EL (cell line): ENCODE measurements around the gene TSHZ3.

Experiments used
- DNase-seq: peaks from one replicate; pipeline ENCODE4 v3.0.0-alpha.2; 2016

The TSHZ3 gene

GRCh38 chr19:31337008-31337914 lies 12.0 kb downstream of the TSHZ3 start:
- DNase-seq: no peak

DNA sequence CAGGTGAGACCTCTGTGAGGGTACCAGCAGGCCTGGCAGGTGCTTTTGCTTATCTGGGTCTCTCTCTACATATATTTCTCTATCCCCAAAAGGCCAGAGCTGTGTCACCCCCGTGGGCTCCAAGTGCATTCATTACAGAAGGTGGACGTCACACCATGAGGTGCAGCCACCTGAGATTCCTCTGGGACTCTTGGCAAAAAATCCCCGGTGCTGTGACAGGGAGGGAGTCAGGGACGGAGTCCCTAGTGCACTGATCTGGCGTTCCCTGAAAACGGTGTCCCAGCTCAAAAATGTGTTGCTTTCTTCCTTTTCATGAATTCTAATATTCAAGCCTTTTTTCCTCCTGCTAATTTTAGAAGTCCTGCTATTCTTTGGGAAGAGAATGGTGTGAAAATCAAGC lies 13.5 kb downstream of the TSHZ3 start:
- DNase-seq: no peak

- DNase-seq: peak; percentile 20
Observed at GRCh38 chr19:31334849-31335624, 14.2 kb downstream of the TSHZ3 start.

DNA sequence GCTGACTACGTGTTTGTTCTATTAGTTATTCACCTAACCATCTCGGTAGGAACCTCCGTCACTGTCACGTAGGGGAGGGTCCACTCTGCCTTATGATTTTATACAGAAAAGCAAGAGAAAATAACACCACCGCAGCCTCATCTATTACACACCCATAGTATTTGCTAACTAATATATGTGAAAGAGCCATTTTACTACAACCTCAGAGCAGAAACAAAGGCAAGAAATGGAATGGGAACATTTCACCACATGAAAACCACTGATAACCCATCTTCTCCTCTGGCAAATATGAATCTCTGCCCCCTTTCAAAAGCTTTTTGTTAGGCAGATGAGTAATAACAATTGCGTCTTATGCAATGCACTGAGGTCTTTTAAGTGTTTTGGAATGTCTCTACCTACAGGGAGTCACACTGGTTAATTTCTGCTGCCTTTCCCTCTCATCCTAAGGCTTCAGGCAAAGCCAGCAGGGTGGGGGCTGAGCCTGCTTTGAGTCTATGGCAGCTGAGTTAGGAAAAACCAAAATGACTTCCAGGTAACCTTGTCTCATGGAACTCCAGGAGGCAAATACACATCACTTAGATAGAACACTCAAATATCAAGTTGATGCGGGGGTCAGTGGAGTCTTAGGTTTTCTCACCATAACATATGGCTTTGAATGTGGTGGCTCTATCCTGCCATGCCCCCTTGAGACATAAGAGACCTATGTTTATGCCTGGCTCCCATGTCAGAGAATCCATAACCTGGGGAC lies 15.0 kb downstream of the TSHZ3 start:
- DNase-seq: peak; percentile 61

DNA sequence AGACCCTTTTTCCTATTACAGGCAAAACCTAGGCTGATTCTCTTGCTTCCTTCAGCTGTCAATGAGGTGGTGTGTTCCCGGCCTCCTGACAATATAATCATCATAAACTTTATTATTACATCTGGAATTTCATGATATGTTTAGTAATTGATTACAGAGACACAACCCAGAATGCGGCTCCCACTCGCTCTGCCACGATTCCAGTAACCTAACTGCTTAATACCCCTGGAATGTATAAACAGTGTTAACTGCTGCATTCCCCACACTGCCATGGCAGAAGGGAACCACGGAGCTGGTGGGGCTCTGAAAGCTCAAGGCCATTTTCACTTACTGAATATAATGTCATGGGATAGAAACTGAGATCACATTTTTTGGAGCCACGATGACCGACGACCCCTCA lies 17.1 kb downstream of the TSHZ3 start:
- peak; percentile 58 for DNase-seq

DNA sequence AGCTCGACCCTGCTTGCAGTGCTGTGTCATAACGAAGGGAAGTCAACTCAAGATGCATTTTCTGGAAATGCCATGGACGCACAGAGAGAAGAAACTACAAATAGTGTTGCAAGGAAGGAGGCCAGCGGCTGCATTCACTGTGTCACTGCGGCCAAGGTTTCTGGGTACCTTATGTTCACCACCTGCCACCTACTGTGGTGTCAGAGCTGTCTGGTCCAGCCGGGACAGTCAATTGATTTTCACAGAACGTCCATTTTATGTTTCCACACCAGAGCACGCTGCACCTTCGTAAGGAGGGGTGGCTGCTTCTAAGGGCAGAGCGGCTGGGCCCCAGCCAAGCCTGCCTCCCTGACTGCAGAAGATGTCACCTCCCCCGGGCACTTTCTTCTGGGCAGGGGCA lies 17.7 kb downstream of the TSHZ3 start:
- DNase-seq: no peak

- DNase-seq: no peak
Observed at GRCh38 chr19:31330761-31331160, 18.5 kb downstream of the TSHZ3 start.

- no peak for DNase-seq
Observed at GRCh38 chr19:31330237-31330636, 19.0 kb downstream of the TSHZ3 start.

GRCh38 chr19:31329819-31330218 lies 19.4 kb downstream of the TSHZ3 start:
- DNase-seq: no peak

GRCh38 chr19:31328238-31328637 lies 21.0 kb downstream of the TSHZ3 start:
- no peak for DNase-seq

DNA sequence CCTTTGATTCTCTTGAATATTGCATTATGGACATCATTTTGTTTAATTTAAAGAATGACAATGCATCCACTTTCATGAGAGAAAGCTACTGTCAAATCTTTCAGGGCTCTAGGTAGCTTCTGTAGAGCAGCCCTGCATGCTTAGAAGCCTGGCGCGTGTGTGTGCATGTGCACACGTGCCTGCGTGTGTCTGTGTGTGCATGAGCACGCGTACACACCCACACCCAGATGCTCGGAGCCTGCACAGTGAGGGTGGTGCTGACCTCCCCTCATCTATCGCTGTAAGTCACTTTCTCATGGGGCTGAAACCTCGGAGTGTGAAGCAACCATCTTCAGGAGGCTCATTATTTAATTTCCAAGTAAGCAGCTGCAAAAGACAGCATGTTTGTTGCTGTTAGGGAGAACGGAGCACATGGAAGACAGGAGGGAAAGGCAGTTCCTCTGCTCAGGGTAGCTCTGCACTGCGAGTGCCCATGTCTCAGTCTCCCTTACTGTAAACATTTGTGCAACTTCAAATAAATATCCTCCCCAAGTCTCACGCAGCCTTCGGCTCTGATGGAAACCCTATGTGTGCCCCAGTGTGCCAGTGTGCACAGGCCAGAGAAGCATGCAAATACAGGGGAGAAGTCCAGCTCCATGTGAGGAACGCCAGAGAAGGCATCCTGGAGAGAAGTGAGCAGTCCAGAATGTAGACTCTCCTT lies 22.8 kb downstream of the TSHZ3 start:
- DNase-seq: no peak

- DNase-seq: no peak
Observed at GRCh38 chr19:31325342-31325741, 23.9 kb downstream of the TSHZ3 start.

DNA sequence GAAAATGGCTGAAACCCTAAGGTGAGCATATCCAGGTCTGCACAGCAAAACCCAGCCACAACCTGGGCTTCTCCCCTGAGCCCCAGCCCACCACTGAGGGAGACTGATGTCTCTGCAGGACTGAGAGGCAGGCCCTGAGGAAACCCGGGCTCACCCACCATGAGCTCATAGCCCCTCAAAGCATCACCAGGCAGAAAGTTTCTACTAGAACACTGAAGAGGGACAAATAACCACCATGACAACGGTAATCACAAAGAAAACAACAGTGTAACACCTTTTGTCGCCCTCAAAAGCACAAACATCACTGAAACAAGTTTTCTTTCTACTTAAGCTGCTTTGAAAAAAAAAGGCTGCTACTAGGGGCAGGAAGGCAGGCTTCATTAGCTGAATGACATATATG lies 29.8 kb downstream of the TSHZ3 start:
- DNase-seq: no peak

GRCh38 chr19:31318790-31319425 lies 30.3 kb downstream of the TSHZ3 start:
- DNase-seq: no peak

GRCh38 chr19:31317570-31317969 lies 31.7 kb downstream of the TSHZ3 start:
- no peak for DNase-seq

DNA sequence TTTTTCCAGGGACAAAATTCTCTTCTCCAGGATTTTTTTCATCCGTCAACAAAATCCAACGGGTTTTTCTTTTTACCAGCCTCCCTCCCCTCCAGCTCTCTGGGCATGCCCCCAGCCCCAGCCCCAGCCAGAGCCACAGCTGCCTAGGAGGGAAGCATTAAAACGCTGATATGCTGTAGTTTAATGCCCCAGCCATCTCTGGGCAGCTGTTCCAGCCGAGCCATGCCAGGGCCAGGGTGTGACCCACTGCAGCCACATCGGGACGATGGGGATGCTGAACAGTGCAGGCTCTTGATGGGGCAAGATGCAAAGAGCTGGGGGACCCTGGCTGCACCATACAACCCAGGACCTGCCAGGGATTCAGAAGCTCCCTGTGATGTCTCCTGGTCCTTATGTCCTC lies 32.1 kb downstream of the TSHZ3 start:
- no peak for DNase-seq

GRCh38 chr19:31316201-31316951 lies 32.9 kb downstream of the TSHZ3 start:
- no peak for DNase-seq

GRCh38 chr19:31315652-31316051 lies 33.6 kb downstream of the TSHZ3 start:
- no peak for DNase-seq

DNA sequence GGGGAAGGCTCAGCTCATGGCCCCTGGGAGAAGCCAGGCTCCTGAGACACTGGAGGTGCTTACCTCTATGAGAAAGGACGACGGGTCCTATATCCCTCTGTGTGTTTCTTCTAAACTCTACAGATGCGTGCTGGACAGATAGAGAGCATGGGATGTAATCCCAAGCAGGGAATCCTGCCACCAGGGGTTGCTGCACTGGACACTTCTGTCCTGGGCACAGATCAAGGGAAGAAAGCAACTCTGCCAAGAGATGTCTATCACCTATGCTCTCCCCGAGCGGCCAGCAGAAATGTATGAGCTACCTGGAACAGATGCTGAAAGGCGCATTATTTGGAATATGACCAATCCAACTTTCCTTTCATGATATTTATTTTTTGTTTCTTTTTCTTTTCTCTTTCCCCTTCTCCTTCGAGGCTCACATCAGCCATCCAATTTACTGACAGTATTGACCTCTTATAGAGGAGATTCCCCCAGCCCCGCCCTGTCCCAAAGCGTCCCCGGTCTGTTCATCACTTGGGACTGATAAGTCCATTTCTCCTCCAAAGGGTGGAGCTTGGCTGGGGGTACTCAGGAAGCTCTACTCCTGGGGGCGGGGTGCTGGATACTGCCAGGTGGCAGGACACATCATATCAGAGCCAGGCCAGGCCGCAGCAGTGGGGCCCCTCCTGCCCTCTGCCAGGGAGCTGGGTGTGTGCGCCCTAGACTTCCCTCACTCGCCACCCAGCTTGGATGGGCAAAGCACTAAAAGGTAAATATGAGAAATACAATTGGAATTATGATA lies 34.2 kb downstream of the TSHZ3 start:
- DNase-seq: no peak

- DNase-seq: no peak
Observed at GRCh38 chr19:31314156-31314555, 35.1 kb downstream of the TSHZ3 start.
